Prostate gland (tissue), 2 donors: Measurements from ENCODE around the gene PRRT1.

Source experiments
- POLR2A ChIP-seq: fragments of 450-650 bp; IDR thresholded peaks from one replicate; pipeline ENCODE4 v1.6.1; 2016; ENCODE audit warnings: antibody characterized with exemption, mild to moderate bottlenecking
- TF ChIP-seq, protein P1 (sequence below), 4 experiments: fragments of 200-600 bp in 2 of 4; fragments of 450-650 bp in 2 of 4; sonication (generic) in 2 of 4; IDR thresholded peaks; 1 replicate in 3 of 4; 2 replicates in 1 of 4; pipeline ENCODE4 v1.5.1; 2016 to 2019; ENCODE audit warnings: antibody characterized with exemption in 4 of 4, mild to moderate bottlenecking in 2 of 4, moderate library complexity in 2 of 4

DNA sequence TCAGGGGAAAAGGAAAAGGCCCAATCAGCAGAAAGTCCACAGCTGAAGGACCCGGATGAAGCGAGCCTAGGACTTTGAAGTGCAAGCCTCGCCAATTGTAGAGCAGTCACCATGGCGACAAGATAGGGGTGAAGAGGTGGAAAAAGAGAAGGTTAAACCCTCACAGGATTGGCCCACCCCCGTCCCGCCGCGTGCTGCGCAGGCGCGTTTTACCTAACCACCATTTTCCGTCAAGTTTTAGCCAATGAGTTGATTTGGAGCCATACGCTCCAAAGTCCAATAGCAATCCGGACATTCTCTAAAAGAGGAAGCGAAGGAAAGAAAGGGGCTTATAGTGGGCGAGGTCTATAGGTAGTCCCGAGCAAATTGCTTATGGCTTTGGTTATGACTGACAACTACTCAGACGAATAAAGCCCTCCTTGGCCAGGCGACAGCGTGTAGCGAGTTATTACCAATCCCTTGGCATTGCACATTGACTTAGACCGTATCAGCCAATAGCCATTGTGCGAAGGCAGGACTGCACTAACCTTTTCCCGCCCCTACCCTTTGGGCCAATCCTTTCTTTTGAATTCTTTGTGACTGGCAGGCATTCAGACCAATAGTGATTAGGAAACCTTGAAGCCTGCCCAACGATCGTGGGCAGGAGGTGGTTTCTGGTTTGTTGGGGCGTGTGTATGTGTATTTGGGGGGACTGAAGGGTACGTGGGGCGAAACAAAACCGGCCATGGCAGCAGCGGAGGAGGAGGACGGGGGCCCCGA lies 26.2 kb upstream of the PRRT1 start, which contains the start of gene RNF5:
- TF ChIP-seq, protein P1, sequence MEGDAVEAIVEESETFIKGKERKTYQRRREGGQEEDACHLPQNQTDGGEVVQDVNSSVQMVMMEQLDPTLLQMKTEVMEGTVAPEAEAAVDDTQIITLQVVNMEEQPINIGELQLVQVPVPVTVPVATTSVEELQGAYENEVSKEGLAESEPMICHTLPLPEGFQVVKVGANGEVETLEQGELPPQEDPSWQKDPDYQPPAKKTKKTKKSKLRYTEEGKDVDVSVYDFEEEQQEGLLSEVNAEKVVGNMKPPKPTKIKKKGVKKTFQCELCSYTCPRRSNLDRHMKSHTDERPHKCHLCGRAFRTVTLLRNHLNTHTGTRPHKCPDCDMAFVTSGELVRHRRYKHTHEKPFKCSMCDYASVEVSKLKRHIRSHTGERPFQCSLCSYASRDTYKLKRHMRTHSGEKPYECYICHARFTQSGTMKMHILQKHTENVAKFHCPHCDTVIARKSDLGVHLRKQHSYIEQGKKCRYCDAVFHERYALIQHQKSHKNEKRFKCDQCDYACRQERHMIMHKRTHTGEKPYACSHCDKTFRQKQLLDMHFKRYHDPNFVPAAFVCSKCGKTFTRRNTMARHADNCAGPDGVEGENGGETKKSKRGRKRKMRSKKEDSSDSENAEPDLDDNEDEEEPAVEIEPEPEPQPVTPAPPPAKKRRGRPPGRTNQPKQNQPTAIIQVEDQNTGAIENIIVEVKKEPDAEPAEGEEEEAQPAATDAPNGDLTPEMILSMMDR (IDR thresholded peaks at IDR 0.05): no peak
- no peak for TF ChIP-seq POLR2A
